ENCODE results near the gene GJC2.
"Not testable (repeated sequence)": the region's sequence is repeated elsewhere in the genome, so short reads cannot be mapped to it uniquely, and the experiment has no call there.

Gene GJC2

GRCh38 chr1:228159008-228159665 lies 9.4 kb downstream of the GJC2 start:
- DNase-seq, result no peak

DNA sequence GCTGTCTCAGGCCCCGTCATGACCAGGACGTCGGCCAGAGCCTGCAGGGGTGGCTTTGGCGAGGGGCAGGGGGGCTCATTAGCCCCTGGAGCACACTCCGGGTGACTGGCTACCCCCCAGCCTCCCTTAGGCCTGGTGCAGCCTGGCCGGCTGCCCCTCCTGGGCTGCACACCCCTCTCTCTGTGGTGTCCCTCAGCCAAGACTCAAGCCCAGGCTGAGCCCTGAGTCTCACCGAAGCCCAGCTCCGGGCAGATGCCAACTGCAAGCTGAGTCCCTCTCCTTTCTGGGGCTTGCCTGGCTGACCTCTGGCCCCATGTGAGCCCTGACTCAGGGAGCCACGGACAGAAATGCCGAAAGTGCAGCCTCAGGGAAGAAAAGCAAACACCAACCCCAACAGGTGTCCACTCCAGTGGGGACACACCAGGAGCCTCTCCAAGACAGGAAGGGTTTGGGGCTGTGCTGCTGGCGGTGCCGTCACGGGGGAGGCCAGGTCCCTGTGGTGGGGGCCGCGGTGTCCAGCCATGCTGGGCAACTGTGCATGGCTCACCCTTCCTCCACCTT lies 10.6 kb downstream of the GJC2 start:
- no peak for DNase-seq

DNA sequence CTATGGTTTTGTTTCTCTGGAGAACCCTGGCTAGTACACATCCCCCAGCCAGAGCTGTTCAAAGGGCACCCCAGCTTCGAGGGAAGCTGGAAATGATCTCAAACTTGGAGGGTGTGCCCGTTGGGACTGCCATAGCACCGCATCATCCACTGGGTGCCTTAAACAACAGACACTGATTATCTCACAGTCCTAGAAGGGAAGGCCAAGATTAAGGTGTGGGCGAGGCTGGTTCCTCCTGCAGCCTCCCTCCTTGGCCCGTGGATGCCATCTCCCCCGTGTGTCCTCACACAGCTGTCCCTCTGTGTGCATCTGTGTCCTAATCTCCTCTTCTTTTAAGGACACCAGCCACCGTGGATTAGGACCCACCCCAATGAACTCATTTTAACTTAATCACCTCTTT lies 11.6 kb downstream of the GJC2 start:
- no peak for DNase-seq

DNA sequence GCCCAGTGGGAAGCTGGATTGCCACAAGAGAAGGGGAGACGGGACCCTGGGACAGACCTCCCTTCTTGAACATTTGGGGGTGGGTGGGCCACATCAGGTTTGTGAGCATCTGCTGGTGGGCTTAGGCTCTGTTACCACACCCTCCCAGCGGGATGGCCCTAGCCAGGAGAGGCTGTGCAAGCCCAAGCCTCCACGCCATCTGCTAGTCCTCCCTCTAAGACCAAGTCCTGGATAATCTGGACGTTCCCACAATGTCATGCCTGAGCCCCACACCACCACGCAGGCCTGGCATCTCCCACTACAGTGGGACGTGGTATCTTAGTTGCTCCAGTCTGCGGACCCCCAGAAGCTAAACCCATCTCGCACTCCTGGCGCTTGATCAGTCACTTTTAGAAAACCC lies 12.1 kb downstream of the GJC2 start:
- DNase-seq, result no peak

GRCh38 chr1:228162286-228163006 lies 12.7 kb downstream of the GJC2 start:
- no peak for DNase-seq

DNA sequence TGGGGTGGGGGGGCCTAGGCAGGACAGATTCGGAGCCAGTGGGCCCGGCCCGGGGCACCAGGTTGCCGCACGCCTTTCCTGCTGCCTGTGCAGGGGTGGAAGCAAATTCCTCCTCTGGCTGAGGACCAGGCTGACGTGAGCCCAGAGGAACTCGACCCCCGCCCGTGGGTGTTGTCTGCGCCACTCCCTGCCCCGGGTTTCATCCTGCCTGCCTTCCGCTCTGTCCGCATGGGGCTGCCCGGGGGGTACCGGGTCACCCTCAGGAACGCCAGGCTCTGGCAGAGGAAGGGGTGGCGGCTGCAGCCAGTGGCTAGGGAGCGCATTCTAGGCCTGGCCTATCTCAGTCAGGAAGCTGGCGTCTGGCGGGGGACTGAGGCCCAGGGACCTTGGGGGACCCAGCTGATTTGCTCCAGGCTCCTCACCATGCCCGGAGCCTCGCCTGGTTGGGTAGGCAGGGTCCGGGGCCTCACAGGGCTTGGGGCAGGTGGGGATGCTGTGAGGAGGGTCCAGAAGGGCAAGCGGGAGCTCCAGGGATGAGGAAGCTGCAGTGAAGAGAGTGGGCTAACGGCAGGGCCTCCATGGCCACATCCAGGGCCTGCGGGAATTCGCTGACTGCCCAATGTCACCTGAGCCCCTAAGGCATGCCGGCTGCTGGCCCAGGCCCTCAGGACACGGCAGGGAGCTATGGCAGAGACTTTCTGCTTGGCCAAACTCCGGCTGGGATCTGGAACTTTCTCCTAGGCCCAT lies 13.4 kb downstream of the GJC2 start:
- no peak for DNase-seq

DNA sequence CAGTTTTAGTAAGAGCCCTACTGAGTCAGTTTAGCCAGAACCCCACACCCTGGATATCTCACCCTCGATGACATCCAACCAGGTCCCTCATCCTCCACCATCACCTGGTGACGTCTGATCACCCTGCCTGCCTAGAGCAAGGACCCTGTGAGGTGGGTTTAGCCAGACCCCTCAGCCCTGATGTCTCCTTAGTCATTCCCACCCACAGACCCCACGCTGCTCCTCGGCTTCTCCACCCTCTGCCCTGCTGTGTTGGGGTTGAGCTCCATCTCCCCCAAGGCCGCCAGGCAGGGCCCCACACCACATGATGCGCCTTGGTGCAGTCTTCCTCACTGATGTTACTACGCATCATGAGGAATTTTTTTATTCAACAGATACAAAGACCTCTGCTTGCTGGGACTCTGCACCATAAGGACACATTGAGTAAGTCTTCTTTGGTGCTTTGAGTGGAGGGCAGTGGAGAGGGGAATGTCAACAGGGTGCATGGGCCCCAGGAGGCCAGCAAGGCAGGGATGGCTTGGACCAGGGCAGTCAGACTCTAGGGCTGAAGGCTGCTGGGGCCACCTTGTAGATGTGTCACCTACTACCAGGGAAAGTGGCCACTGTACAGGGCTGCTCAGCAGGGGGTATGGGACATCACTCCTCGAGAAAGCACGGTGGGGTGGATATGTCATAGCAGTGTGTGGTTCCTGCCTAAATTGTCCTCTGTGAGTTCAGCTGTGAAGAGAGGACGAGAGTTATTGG lies 14.2 kb downstream of the GJC2 start:
- no peak for DNase-seq

DNA sequence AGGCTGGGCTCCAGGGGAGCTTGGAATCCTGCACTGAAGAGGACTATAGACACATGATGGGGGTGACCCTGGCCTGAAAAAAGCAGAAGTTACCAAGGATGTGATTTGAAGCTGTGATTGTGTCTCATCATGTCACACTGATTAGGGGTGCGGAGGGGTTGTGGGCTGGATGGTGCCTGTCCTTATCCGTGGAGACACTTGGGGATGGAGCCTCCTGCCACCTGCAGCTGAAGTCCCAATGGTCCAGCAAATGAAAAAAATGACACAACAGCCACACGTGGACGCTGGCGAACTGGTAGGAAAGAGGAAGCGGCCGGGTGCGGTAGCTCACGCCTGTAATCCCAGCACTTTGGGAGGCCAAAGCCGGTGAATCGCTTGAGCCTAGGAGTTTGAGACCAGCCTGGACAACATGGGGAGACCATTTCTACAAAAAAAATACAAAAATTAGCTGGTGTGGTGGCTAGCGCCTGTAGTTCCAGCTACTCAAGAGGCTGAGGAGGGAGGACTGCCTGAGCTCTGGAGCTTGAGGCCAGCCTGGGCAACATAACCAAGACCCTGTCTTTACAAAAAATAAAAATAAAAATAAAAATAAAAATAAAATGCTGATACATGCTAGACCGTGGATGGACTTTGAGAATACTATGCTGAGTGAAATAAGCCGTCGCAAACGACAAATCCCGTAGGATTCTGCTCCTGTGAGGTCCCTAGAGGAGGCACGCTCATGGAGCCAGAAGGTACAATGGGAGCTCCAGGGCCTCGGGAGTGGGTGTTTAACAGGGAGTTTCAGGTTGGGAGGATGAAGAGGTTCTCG lies 15.0 kb downstream of the GJC2 start:
- no peak for DNase-seq

DNA sequence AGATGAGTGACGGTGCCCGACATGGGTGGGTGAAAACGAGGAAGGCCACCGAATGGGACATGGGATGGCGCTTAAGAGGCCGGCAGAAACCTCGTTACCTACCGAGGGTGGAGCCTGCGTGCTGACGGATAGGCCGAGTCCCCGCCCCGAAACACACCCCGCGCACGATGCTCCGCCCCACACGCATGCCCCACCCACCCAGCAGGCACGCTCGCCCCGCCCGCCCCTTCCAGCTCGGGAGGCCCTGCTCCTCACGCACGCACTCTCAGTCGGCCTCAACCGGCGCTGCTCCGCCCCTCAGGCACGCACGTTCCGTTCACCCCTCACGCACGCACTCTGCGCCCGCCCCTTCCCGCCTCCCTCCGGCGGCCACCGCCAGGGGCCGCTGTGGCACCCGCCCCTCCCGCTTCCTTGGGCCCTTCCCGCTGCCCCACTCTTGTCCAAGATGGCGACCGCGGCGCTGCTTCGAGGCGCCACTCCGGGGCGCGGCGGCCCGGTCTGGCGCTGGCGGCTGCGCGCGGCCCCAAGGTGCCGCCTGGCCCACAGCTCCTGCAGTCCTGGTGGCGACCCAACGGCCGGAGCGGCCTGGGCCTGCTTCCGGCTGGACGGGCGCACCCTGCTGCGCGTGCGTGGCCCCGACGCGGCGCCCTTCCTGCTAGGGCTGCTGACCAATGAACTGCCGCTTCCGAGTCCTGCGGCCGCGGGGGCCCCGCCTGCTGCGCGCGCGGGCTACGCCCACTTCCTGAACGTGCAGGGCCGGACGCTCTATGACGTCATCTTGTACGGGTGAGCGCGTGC lies 15.8 kb downstream of the GJC2 start, which contains the start of gene IBA57:
TSS of gene IBA57 (plus strand) at position 433 of the 798 bp plus-strand sequence. CDS start at position 446, 13 bp downstream.
- DNase-seq, result peak; percentile 90

DNA sequence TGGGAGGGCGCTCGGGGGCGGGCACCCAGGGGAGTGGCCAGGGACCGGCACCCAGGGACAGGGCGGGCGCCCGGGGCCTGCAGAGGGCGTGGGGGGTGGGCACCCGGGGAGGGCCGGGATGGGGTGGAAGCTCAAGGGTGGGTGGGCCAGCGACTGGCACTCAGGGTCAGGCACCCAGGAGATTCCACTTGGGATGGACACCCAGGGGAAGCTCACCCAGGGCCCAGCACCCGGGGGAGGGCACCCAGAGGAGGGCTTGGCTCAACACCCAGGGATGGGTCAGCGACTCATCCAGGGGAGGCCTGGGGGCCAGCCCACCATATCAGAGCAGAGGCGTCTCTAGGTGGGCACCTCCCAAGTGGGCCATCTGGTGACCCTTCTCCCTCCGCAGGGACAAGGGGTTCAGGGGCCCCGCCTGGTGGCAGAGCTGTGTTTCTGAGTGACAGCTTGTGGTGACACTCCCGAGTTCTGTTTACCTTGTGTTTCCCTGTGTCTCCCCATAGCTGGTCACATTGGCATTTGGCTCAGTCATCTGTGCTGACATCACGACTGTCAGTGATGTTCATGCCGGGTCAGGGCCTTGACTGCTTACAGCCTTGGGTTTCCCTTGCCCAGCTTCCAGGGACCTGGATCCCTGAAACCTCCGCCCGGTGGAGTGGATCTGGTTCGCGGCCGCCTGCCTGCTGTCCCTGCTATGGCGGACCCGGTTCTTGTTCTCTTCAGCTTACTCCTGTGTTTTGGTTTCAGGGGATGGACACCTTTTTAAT lies 16.6 kb downstream of the GJC2 start:
- peak; percentile 6 for DNase-seq

- DNase-seq, result no peak
Measured at GRCh38 chr1:228168563-228169270, 19.0 kb downstream of the GJC2 start.

- no peak for DNase-seq
Measured at GRCh38 chr1:228169345-228169744, 19.6 kb downstream of the GJC2 start.

GRCh38 chr1:228170666-228171065 lies 20.9 kb downstream of the GJC2 start:
- DNase-seq, result no peak

- DNase-seq, result no peak
Measured at GRCh38 chr1:228171221-228171891, 21.6 kb downstream of the GJC2 start.

GRCh38 chr1:228172591-228173527 lies 23.1 kb downstream of the GJC2 start:
- no peak for DNase-seq

GRCh38 chr1:228173528-228174481 lies 24.1 kb downstream of the GJC2 start:
- not testable (repeated sequence) for DNase-seq
